NCI-H460 (cell line): ENCODE data around the gene EGFL8. TPM values are rescaled to one million over a fixed set of nuclear protein-coding genes. Genes with fewer than 3 reads are reported as not detected.

Experiments used
- small RNA-seq, 2 experiments: library from RNA; depleted of rRNA; stranded (forward); fragments of <200 nt; gene quantifications; one replicate each; pipeline ENCODE3, GENCODE V24; 2014
- total RNA-seq: library from RNA; depleted of rRNA; stranded (reverse); fragments of >200 nt; shearing (Covaris generic); gene quantifications from 2 replicates; pipeline ENCODE4 v1.2.3, GENCODE V29; 2014; rRNA removed

Gene EGFL8
- total RNA-seq, 1 experiment from 2014 or later = 6.0 TPM

Small RNA genes lying within 50 kb of the gene (small RNA-seq; reads per million reads assigned to genes)
- gene AL662884.1 (0 reads per million in 2 experiments), gene MIR6833 (0 reads per million in 2 experiments)

Other genes starting within 250 kb of the EGFL8 start
- gene C2, start 236.9 kb upstream of the EGFL8 start, total RNA-seq = 0.20 and 0.69 TPM in 2 replicates
- not detected in 2 replicates for gene CFB, start 218.5 kb upstream of the EGFL8 start, total RNA-seq
- gene NELFE, start 205.6 kb upstream of the EGFL8 start, total RNA-seq = 105 and 108 TPM in 2 replicates
- gene SKIC2, start 205.4 kb upstream of the EGFL8 start, total RNA-seq = 22.1 and 24.1 TPM in 2 replicates
- gene DXO, start 192.5 kb upstream of the EGFL8 start, total RNA-seq = 19.4 and 21.1 TPM in 2 replicates
- gene C4A, start 182.5 kb upstream of the EGFL8 start, total RNA-seq = 0.42 and 0.81 TPM in 2 replicates
- gene C4B, start 149.8 kb upstream of the EGFL8 start, total RNA-seq = 0.69 and 0.87 TPM in 2 replicates
- not detected in 2 replicates for gene CYP21A2, start 126.2 kb upstream of the EGFL8 start, total RNA-seq
- 22.2 and 24.6 TPM in 2 replicates for gene TNXB, start 55.3 kb upstream of the EGFL8 start, total RNA-seq
- 20.7 and 26.2 TPM in 2 replicates for gene ATF6B, start 36.3 kb upstream of the EGFL8 start, total RNA-seq
- 4.9 and 5.7 TPM in 2 replicates for gene FKBPL, start 34.3 kb upstream of the EGFL8 start, total RNA-seq
- 0.20 and 0.37 TPM in 2 replicates for gene PRRT1, start 12.7 kb upstream of the EGFL8 start, total RNA-seq
- gene PPT2, start 10.5 kb upstream of the EGFL8 start, total RNA-seq = 25.2 and 29.5 TPM in 2 replicates
- 47.7 and 49.0 TPM in 2 replicates for gene AGPAT1, start 11.5 kb downstream of the EGFL8 start, total RNA-seq
- 30.1 and 31.6 TPM in 2 replicates for gene RNF5, start 13.8 kb downstream of the EGFL8 start, total RNA-seq
- 1.2 and 1.3 TPM in 2 replicates for gene AGER, start 19.7 kb downstream of the EGFL8 start, total RNA-seq
- gene PBX2, start 25.6 kb downstream of the EGFL8 start, total RNA-seq = 9.7 and 10.7 TPM in 2 replicates
- 0.92 and 1.4 TPM in 2 replicates for gene GPSM3, start 28.0 kb downstream of the EGFL8 start, total RNA-seq
- gene NOTCH4, start 59.5 kb downstream of the EGFL8 start, total RNA-seq = 1.5 and 1.7 TPM in 2 replicates
- not detected in 2 replicates for gene TSBP1, start 207.3 kb downstream of the EGFL8 start, total RNA-seq
- gene BTNL2, start 242.6 kb downstream of the EGFL8 start, total RNA-seq = not detected in 2 replicates